Natural killer cell (primary cell): ENCODE data around the gene BHLHE40. TPM values are rescaled to one million over a fixed set of nuclear protein-coding genes. Genes with fewer than 3 reads are reported as not detected.

ENCODE experiments used
- ATAC-seq, 3 donors: fragments of 150-1000 bp in 2 of 3; fragments of 200-7000 bp in 1 of 3; cut with Tn5 transposase; 1 replicate in 1 of 3; 2 replicates in 2 of 3; pipeline ENCODE4 v1.10.0; 2021; ENCODE audit warnings: mild to moderate bottlenecking in 2 of 3, moderate library complexity in 2 of 3
- DNase-seq, 2 donors: peaks; one replicate each; pipeline versions ENCODE4 v3.0.0 to v3.0.0-alpha.2; 2013 to 2021; ENCODE audit warnings: mixed read lengths in 1 of 2
- H3K27ac ChIP-seq: one replicate; pipeline ENCODE4 v1.5.1; 2013; ENCODE audit warnings: mild to moderate bottlenecking, low read length
- H3K27me3 ChIP-seq: one replicate; pipeline ENCODE4 v1.6.1; 2013; ENCODE audit warnings: low read length; ENCODE audit not compliant: control insufficient read depth, insufficient read depth
- H3K36me3 ChIP-seq: one replicate; pipeline ENCODE4 v1.6.1; 2013; ENCODE audit warnings: low read length; ENCODE audit not compliant: control insufficient read depth, insufficient read depth
- H3K4me1 ChIP-seq: one replicate; pipeline ENCODE4 v1.6.1; 2013; ENCODE audit warnings: low read length; ENCODE audit not compliant: control insufficient read depth, insufficient read depth
- H3K4me3 ChIP-seq: one replicate; pipeline ENCODE4 v1.5.1; 2013; ENCODE audit warnings: low read length
- H3K9me3 ChIP-seq: one replicate; pipeline ENCODE4 v1.6.1; 2013; ENCODE audit warnings: low read length; ENCODE audit not compliant: control insufficient read depth, insufficient read depth
- H3K27ac Mint-ChIP-seq, 2 donors: one replicate each; pipeline ENCODE4 v1.8.0; 2022; ENCODE audit warnings: mild to moderate bottlenecking in 2 of 2, mixed read lengths in 2 of 2, moderate library complexity in 1 of 2
- H3K27me3 Mint-ChIP-seq, 2 donors: one replicate each; pipeline ENCODE4 v1.8.0; 2022; ENCODE audit warnings: low read depth in 2 of 2, mixed read lengths in 2 of 2
- H3K36me3 Mint-ChIP-seq: one replicate; pipeline ENCODE4 v1.8.0; 2022; ENCODE audit warnings: mixed read lengths
- H3K4me1 Mint-ChIP-seq, 2 donors: one replicate each; pipeline ENCODE4 v1.8.0; 2022; ENCODE audit warnings: mixed read lengths in 2 of 2
- H3K4me3 Mint-ChIP-seq: one replicate; pipeline ENCODE4 v1.8.0; 2022; ENCODE audit warnings: mild to moderate bottlenecking, moderate library complexity, mixed read lengths
- H3K9me3 Mint-ChIP-seq, 2 donors: one replicate each; pipeline ENCODE4 v1.8.0; 2022; ENCODE audit warnings: mixed read lengths in 2 of 2
- WGBS: methylation state at CpG from one replicate; pipeline ENCODE4 v1.1.7; 2013; ENCODE audit warnings: missing lambda C conversion rate; ENCODE audit not compliant: insufficient coverage; 5-methylcytosine and 5-hydroxymethylcytosine counted together
- intact Hi-C: fragments of 100-400 bp; cut with micrococcal nuclease; formaldehyde crosslinking; loops from one replicate; pipeline ENCODE4 v1.14.2; 2022
- total RNA-seq, 4 donors: library from RNA; stranded (reverse); fragments of 120-200 nt in 1 of 4; gene quantifications; one replicate each; pipeline versions ENCODE4 v1.2.3 to v1.2.4, GENCODE V29; 2013 to 2022
- TF ChIP-seq, protein P1 (sequence below): fragments of 200-600 bp; IDR thresholded peaks from one replicate; pipeline ENCODE4 v1.8.0; 2022; ENCODE audit warnings: antibody characterized with exemption

BHLHE40 gene
- total RNA-seq: 100 to 1,000 TPM; 512 to 725 (median 719) TPM
- total RNA-seq (2013): 116 TPM

DNA sequence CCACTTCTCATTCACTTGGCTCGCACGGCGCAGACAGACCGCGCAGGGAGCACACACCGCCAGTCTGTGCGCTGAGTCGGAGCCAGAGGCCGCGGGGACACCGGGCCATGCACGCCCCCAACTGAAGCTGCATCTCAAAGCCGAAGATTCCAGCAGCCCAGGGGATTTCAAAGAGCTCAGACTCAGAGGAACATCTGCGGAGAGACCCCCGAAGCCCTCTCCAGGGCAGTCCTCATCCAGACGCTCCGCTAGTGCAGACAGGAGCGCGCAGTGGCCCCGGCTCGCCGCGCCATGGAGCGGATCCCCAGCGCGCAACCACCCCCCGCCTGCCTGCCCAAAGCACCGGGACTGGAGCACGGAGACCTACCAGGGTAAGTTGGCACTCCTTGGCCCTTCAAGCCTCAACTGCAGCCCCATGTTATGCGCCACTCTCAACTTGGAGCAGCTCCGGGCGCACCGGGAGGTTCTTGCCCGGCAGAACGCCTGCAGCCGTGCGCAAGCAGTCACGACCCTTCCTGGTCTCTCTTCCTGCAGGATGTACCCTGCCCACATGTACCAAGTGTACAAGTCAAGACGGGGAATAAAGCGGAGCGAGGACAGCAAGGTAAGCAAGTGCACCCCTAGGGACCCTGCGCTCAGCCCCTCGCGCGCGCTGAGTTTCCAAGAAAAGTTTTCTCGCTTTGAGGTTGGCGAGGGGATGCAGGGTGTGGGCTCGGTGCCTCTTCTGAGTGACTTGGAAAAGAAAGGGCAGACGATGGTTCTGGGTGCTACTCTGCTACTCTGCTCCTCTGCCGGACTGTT is at the start of gene BHLHE40:
BHLHE40 (plus strand) TSS at position 10 of the 801 bp plus-strand sequence; CDS start at position 292, 282 bp downstream.
- TF ChIP-seq, protein P1, sequence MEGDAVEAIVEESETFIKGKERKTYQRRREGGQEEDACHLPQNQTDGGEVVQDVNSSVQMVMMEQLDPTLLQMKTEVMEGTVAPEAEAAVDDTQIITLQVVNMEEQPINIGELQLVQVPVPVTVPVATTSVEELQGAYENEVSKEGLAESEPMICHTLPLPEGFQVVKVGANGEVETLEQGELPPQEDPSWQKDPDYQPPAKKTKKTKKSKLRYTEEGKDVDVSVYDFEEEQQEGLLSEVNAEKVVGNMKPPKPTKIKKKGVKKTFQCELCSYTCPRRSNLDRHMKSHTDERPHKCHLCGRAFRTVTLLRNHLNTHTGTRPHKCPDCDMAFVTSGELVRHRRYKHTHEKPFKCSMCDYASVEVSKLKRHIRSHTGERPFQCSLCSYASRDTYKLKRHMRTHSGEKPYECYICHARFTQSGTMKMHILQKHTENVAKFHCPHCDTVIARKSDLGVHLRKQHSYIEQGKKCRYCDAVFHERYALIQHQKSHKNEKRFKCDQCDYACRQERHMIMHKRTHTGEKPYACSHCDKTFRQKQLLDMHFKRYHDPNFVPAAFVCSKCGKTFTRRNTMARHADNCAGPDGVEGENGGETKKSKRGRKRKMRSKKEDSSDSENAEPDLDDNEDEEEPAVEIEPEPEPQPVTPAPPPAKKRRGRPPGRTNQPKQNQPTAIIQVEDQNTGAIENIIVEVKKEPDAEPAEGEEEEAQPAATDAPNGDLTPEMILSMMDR: no peak
- H3K27ac Mint-ChIP-seq: peak within 1 kb of the TSS; percentile 98 to 100
- peaks cover 38% of the 10 kb centered on the region for H3K36me3 ChIP-seq
- peak within 1 kb of the TSS; percentile 86 for H3K4me3 ChIP-seq
- no peak for DNase-seq
- no peaks in the 10 kb centered on the region for H3K9me3 Mint-ChIP-seq
- H3K27me3 ChIP-seq: no peaks in the 10 kb centered on the region
- peak within 1 kb of the TSS; percentile 96 for H3K27ac ChIP-seq
- H3K4me1 Mint-ChIP-seq: peaks cover 73 to 74% of the 10 kb centered on the region in 2 donors
- peak within 1 kb of the TSS; percentile 99 for H3K4me3 Mint-ChIP-seq
- H3K9me3 ChIP-seq: no peaks in the 10 kb centered on the region
- H3K4me1 ChIP-seq: peaks cover 51% of the 10 kb centered on the region
- H3K27me3 Mint-ChIP-seq: no peaks in the 10 kb centered on the region
- intact Hi-C loops: loop anchor here (2.0 to 10.0 kb wide), 4 partner anchors 73 to 625 kb away; no protein-coding TSS in a partner anchor
- H3K36me3 Mint-ChIP-seq: peaks cover 39% of the 10 kb centered on the region
- ATAC-seq: no peak
- under 1% methylated on average over 51 of the region's 51 CpGs for WGBS

DNA sequence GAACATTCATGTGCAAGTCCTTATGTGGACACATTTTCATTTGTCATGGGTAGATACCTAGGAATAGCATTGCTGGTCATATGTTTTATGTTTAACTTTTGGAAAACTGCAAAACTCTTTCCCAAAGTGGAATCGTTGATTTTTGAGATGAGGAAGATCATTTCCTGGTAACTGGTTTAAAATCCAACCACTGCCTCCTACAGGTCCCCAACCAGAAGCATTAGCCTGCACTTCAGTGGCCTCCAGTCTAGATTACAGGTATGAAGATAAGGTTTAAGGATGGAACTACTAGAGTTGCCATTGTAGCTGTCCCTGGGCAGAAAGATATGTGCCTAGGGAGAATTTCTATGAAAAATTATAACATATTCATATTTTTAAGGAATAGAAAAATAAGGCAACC is 48.7 kb upstream of the BHLHE40 start:
- no peaks in the 10 kb centered on the region for H3K36me3 Mint-ChIP-seq
- H3K9me3 Mint-ChIP-seq: no peaks in the 10 kb centered on the region
- Histone ChIP-seq H3K27ac (no peak overlapping the region), H3K4me1 (peaks cover 10% of the 10 kb centered on the region), H3K4me3 (no peak overlapping the region), H3K27me3 (no peaks in the 10 kb centered on the region), H3K9me3 (no peaks in the 10 kb centered on the region), H3K36me3 (no peaks in the 10 kb centered on the region)
- H3K4me1 Mint-ChIP-seq: peaks cover 13 to 21% of the 10 kb centered on the region in 2 donors
- H3K27ac Mint-ChIP-seq: no peak overlapping the region
- H3K4me3 Mint-ChIP-seq: no peak overlapping the region
- ATAC-seq (no peak), DNase-seq (no peak)
- no CpG with 5 or more reads among the region's 1 CpG for WGBS
- TF ChIP-seq, protein P1: no peak
- no peaks in the 10 kb centered on the region for H3K27me3 Mint-ChIP-seq
- intact Hi-C loops: no loop called here

DNA sequence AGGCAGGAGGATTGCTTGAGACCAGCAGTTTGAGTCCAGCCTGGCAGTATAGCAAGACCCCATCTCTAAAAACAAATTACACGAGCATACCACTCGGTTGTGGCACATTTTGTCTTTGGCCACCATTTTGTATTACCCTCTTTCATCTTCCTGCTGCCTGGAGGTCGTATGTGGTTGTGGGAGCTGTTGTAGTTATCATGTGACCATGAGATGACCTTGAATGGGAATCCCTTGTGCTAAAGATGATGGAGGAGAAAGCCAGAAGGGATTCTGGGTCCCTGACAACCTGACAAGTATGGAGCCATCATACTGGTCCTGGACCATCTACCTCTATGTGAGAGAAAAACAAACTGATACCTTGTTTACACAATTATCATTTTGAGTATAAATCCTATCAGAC is 45.2 kb upstream of the BHLHE40 start:
- Mint-ChIP-seq H3K27me3 (no peaks in the 10 kb centered on the region), H3K4me3 (no peak overlapping the region)

More for the DNA sequence above, 45.2 kb upstream of the BHLHE40 start:
- Histone ChIP-seq H3K4me3 (no peak overlapping the region), H3K27me3 (no peaks in the 10 kb centered on the region), H3K9me3 (no peaks in the 10 kb centered on the region), H3K4me1 (no peaks in the 10 kb centered on the region), H3K36me3 (no peaks in the 10 kb centered on the region), H3K27ac (no peak overlapping the region)
- DNase-seq (no peak), ATAC-seq (no peak)
- Mint-ChIP-seq H3K4me1 (peaks cover 0 to 7% of the 10 kb centered on the region in 2 donors), H3K9me3 (no peaks in the 10 kb centered on the region), H3K27ac (no peak overlapping the region), H3K36me3 (no peaks in the 10 kb centered on the region)
- intact Hi-C loops: no loop called here
- TF ChIP-seq, protein P1: no peak
- WGBS: 90% methylated on average over 3 of the region's 3 CpGs
